ENCODE results near the gene INSR. TPM values are rescaled to one million over a fixed set of nuclear protein-coding genes. Genes with fewer than 3 reads are reported as not detected.
"Not testable (repeated sequence)": the region's sequence is repeated elsewhere in the genome, so short reads cannot be mapped to it uniquely, and the experiment has no call there.

Gene INSR
- total RNA-seq, 4 donors from 2014 or later = 134 to 252 (median 164) TPM

GRCh38 chr19:7067716-7068115, 226.5 kb downstream of the INSR start:
- Histone ChIP-seq H3K4me1 (peaks cover 8 to 10% (median 8%) of the 10 kb centered on the region in 4 donors), H3K27me3 (no peaks in the 10 kb centered on the region), H3K9me3 (no peaks in the 10 kb centered on the region), H3K36me3 (peaks cover 0 to 15% (median 6%) of the 10 kb centered on the region in 4 donors), H3K27ac (no peak overlapping the region), H3K4me3 (no peak overlapping the region)
- in situ Hi-C loops (cut with MboI; ENCODE audit: low pct_ligation_motif_present in 1 of 4, low pct_unique_long_range_greater_than_20kb in 1 of 4, low sequenced_read_pairs in 3 of 4) = no loop called here
- 81 to 85% methylated on average over 2 of the region's 2 CpGs for WGBS, 2 donors (ENCODE audit: low coverage in 1 of 2)
- TF ChIP-seq POLR2AphosphoS5 (IDR thresholded peaks at IDR 0.05) = no peak
- no peak for TF ChIP-seq EP300 (IDR thresholded peaks at IDR 0.05; ENCODE audit: low read depth)
- TF ChIP-seq CTCF (IDR thresholded peaks at IDR 0.05) = no peak
- TF ChIP-seq POLR2A (IDR thresholded peaks at IDR 0.05) = no peak
- DNase-seq = no peak
- intact Hi-C loops (cut with DNase I; ENCODE audit: low total_unique reads) = loop anchor here (10.0 kb wide), 1 partner anchor 1587 kb away; no protein-coding TSS in a partner anchor

GRCh38 chr19:7067122-7067521, 227.1 kb downstream of the INSR start:
- DNase-seq = peak; percentile 25
- H3K4me3 ChIP-seq; H3K27ac ChIP-seq; H3K27me3 ChIP-seq; H3K36me3 ChIP-seq; in situ Hi-C loops (cut with MboI; ENCODE audit: low pct_ligation_motif_present in 1 of 4, low pct_unique_long_range_greater_than_20kb in 1 of 4, low sequenced_read_pairs in 3 of 4); H3K9me3 ChIP-seq: not testable (repeated sequence)
- TF ChIP-seq CTCF (IDR thresholded peaks at IDR 0.05) = peak in 2 of 5 experiments; percentile 6 to 9
- 67 to 80% methylated on average over 2 to 13 of the region's 13 CpGs for WGBS, 2 donors (ENCODE audit: low coverage in 1 of 2)
- peaks cover 8 to 10% (median 8%) of the 10 kb centered on the region in 4 donors for H3K4me1 ChIP-seq
- intact Hi-C loops (cut with DNase I; ENCODE audit: low total_unique reads) = loop anchor here (10.0 kb wide), 1 partner anchor 1588 kb away; no protein-coding TSS in a partner anchor

- Histone ChIP-seq H3K27ac (no peak overlapping the region), H3K4me1 (no peaks in the 10 kb centered on the region), H3K36me3 (no peaks in the 10 kb centered on the region), H3K9me3 (no peaks in the 10 kb centered on the region), H3K27me3 (no peaks in the 10 kb centered on the region), H3K4me3 (no peak overlapping the region)
- intact Hi-C loops (cut with DNase I; ENCODE audit: low total_unique reads) (loop anchor here (10.0 kb wide), 1 partner anchor 1591 kb away; no protein-coding TSS in a partner anchor), in situ Hi-C loops (cut with MboI; ENCODE audit: low pct_ligation_motif_present in 1 of 4, low pct_unique_long_range_greater_than_20kb in 1 of 4, low sequenced_read_pairs in 3 of 4) (no loop called here)
- TF ChIP-seq POLR2AphosphoS5 (IDR thresholded peaks at IDR 0.05) (no peak), EP300 (IDR thresholded peaks at IDR 0.05; ENCODE audit: low read depth) (no peak), CTCF (IDR thresholded peaks at IDR 0.05) (no peak), POLR2A (IDR thresholded peaks at IDR 0.05) (no peak)
- no peak for DNase-seq
- WGBS, 2 donors (ENCODE audit: low coverage in 1 of 2) = 92% methylated on average over 4 to 9 of the region's 9 CpGs
These were observed 230.3 kb downstream of the INSR start for GRCh38 chr19:7063764-7064418.

- in situ Hi-C loops (cut with MboI; ENCODE audit: low pct_ligation_motif_present in 1 of 4, low pct_unique_long_range_greater_than_20kb in 1 of 4, low sequenced_read_pairs in 3 of 4) (no loop called here), intact Hi-C loops (cut with DNase I; ENCODE audit: low total_unique reads) (loop anchor here (10.0 kb wide), 1 partner anchor 1591 kb away; no protein-coding TSS in a partner anchor)
- TF ChIP-seq CTCF (IDR thresholded peaks at IDR 0.05) = no peak
- no peak for TF ChIP-seq POLR2AphosphoS5 (IDR thresholded peaks at IDR 0.05)
- no peak for TF ChIP-seq POLR2A (IDR thresholded peaks at IDR 0.05)
- TF ChIP-seq EP300 (IDR thresholded peaks at IDR 0.05; ENCODE audit: low read depth) = no peak
- no peak overlapping the region for H3K27ac ChIP-seq
- no peak overlapping the region for H3K4me3 ChIP-seq
- no peaks in the 10 kb centered on the region for H3K9me3 ChIP-seq
- H3K4me1 ChIP-seq = no peaks in the 10 kb centered on the region
- H3K36me3 ChIP-seq = no peaks in the 10 kb centered on the region
- 70 to 75% methylated on average over 2 to 4 of the region's 4 CpGs for WGBS, 2 donors (ENCODE audit: low coverage in 1 of 2)
- no peaks in the 10 kb centered on the region for H3K27me3 ChIP-seq
- no peak for DNase-seq
These were observed 230.9 kb downstream of the INSR start for GRCh38 chr19:7063339-7063738.

Other genes starting within 250 kb of the INSR start
- not detected for gene MBD3L2, start 245.1 kb downstream of the INSR start, total RNA-seq
- not detected for gene MBD3L3, start 235.7 kb downstream of the INSR start, total RNA-seq
- 10 to 100 TPM in 1 of 4 donors, 1 to 10 TPM in 3; 2.0 to 12.5 (median 6.4) TPM for gene ZNF557, start 224.7 kb downstream of the INSR start, total RNA-seq
- gene ARHGEF18, start 54.5 kb upstream of the INSR start, total RNA-seq = 100 to 1,000 TPM in 1 of 4 donors, 10 to 100 TPM in 3; 32.0 to 162 (median 92.8) TPM
- gene PEX11G, start 194.6 kb upstream of the INSR start, total RNA-seq = 10 to 100 TPM in 1 of 4 donors, 1 to 10 TPM in 3; 2.2 to 14.5 (median 8.9) TPM
- gene ZNF358, start 221.7 kb upstream of the INSR start, total RNA-seq = 10 to 100 TPM; 50.2 to 72.7 (median 69.1) TPM
- gene MCOLN1, start 228.2 kb upstream of the INSR start, total RNA-seq = 10 to 100 TPM; 14.7 to 93.1 (median 23.9) TPM
- 100 to 1,000 TPM; 115 to 435 (median 147) TPM for gene PNPLA6, start 241.3 kb upstream of the INSR start, total RNA-seq

Data from transverse colon (tissue), 4 donors.